ENCODE results near the gene WDR81.
A peak's percentile ranks its signal among the peaks of the same experiment; 100 is the strongest.

WDR81 gene

DNA sequence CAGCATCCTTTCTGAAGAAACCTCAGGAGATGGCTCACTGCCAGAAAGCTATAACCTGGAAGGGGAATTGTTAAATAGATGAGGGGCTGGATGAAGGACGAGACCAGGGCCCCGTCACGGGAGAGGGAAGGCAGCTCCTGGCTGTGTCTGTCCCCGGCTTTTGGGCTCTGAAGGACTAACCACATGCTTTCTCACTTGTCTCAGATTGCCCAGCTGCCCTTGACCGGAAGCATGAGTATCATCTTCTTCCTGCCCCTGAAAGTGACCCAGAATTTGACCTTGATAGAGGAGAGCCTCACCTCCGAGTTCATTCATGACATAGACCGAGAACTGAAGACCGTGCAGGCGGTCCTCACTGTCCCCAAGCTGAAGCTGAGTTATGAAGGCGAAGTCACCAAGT lies 51.8 kb downstream of the WDR81 start:
- no peak overlapping the region for H3K27ac ChIP-seq (ENCODE audit: extremely low read depth, low read depth, low read length)
- peaks cover 13 to 82% of the 10 kb centered on the region in 2 experiments; a peak in 2 of 3 replicates for H3K36me3 ChIP-seq (ENCODE audit: control insufficient read depth in 2 of 2, insufficient read depth in 1 of 2, low read length in 2 of 2)
- TF ChIP-seq, protein P1, sequence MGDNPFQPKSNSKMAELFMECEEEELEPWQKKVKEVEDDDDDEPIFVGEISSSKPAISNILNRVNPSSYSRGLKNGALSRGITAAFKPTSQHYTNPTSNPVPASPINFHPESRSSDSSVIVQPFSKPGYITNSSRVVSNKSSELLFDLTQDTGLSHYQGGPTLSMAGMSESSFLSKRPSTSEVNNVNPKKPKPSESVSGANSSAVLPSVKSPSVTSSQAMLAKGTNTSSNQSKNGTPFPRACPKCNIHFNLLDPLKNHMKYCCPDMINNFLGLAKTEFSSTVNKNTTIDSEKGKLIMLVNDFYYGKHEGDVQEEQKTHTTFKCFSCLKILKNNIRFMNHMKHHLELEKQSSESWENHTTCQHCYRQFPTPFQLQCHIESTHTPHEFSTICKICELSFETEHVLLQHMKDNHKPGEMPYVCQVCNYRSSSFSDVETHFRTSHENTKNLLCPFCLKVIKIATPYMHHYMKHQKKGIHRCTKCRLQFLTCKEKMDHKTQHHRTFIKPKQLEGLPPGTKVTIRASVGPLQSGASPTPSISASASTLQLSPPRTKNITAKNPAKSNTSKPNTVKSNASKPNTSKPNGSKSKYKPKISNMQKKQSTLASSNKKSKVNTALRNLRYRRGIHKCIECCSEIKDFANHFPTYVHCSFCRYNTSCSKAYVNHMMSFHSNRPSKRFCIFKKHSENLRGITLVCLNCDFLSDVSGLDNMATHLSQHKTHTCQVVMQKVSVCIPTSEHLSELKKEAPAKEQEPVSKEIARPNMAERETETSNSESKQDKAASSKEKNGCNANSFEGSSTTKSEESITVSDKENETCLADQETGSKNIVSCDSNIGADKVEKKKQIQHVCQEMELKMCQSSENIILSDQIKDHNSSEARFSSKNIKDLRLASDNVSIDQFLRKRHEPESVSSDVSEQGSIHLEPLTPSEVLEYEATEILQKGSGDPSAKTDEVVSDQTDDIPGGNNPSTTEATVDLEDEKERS (tag by site-specific recombination; IDR thresholded peaks at IDR 0.05) = no peak
- TF ChIP-seq ZNF335 (tag by site-specific recombination; conservative IDR thresholded peaks at IDR 0.05) (no peak), ZNF777 (tag by site-specific recombination; IDR thresholded peaks at IDR 0.05; ENCODE audit: borderline replicate concordance) (no peak), ZNF677 (tag by site-specific recombination; IDR thresholded peaks at IDR 0.05) (no peak), ZNF610 (tag by site-specific recombination; IDR thresholded peaks at IDR 0.05; ENCODE audit: borderline replicate concordance) (no peak)
- CTCF ChIA-PET = interaction anchor here (0.6 to 1.2 kb wide), 3 partner anchors 55 to 387 kb away, joined by 3 read pairs; no protein-coding TSS in a partner anchor
- POLR2A ChIA-PET = no interaction called here
- H3K9me3 ChIP-seq (ENCODE audit: control insufficient read depth, insufficient read depth, low read depth, low read length) = no peaks in the 10 kb centered on the region
- no peak overlapping the region for H3K4me3 ChIP-seq (ENCODE audit: low read depth, low read length)
- peaks cover 8% of the 10 kb centered on the region for H3K4me1 ChIP-seq (ENCODE audit: control insufficient read depth, insufficient read depth, low read length)

DNA sequence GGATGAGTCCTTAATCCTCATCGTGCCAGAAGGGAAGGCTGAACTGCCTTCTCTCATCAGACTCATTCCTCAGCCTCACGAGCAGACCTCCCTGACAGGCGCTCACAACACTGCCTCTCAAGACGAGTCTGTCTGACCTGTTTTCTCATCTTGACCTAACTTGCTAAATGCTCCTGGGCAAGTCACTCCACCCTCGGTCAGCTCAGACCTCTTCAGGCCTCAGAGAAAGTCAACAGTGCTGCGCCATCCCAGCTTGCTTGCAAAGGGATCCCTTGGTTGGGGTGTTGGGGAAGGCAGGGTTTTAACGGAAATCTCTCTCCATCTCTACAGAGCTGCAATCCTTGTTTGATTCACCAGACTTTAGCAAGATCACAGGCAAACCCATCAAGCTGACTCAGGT lies 52.4 kb downstream of the WDR81 start:
- Histone ChIP-seq H3K36me3 (ENCODE audit: control insufficient read depth in 2 of 2, insufficient read depth in 1 of 2, low read length in 2 of 2) (peaks cover 17 to 82% of the 10 kb centered on the region in 2 experiments; a peak in 2 of 3 replicates), H3K4me3 (ENCODE audit: low read depth, low read length) (no peak overlapping the region), H3K4me1 (ENCODE audit: control insufficient read depth, insufficient read depth, low read length) (peaks cover 8% of the 10 kb centered on the region), H3K27ac (ENCODE audit: extremely low read depth, low read depth, low read length) (no peak overlapping the region), H3K9me3 (ENCODE audit: control insufficient read depth, insufficient read depth, low read depth, low read length) (no peaks in the 10 kb centered on the region)
- no peak for TF ChIP-seq ZNF174 (tag by site-specific recombination; IDR thresholded peaks at IDR 0.05)
- no peak for TF ChIP-seq FEZF1 (tag by site-specific recombination; IDR thresholded peaks at IDR 0.05)
- no peak for TF ChIP-seq ZNF223 (tag by site-specific recombination; IDR thresholded peaks at IDR 0.05)
- TF ChIP-seq ZNF785 (tag by site-specific recombination; IDR thresholded peaks at IDR 0.05) = no peak
- POLR2A ChIA-PET = interaction anchor here (0.6 kb wide), 1 partner anchor 327 kb away, joined by 4 read pairs; no protein-coding TSS in a partner anchor
- CTCF ChIA-PET = interaction anchor here (0.6 to 1.2 kb wide), 5 partner anchors 56 to 105 kb away, joined by 3 to 4 read pairs (median 3); no protein-coding TSS in a partner anchor

DNA sequence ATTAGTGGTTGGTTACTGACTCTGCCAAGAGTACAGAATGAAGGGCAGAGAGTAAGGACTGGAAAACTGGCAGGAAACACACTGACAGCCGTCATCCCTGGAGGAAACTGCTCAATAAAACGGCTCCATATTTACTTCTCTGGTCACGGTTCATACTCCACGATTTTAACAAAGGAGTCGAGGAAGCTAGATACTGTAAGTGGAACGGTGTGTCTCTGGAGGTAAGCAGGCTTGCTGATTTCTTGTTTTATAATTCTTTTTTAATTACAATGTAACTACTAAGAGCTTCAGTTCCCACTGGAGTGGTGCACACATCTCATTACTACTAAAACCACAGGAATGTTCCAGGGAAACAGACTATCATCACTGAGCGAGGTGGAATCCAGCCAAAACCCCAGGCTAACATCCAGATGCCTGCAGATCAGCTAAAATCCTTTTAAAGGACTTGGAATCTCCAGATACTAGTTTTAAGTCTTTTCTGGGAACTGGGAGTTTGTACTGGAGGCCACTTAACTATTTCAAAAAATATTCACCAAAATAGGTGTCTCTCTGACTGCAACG lies 55.1 kb downstream of the WDR81 start:
- Histone ChIP-seq H3K4me1 (ENCODE audit: control insufficient read depth, insufficient read depth, low read length) (peaks cover 8% of the 10 kb centered on the region), H3K4me3 (ENCODE audit: low read depth, low read length) (no peak overlapping the region), H3K9me3 (ENCODE audit: control insufficient read depth, insufficient read depth, low read depth, low read length) (no peaks in the 10 kb centered on the region), H3K36me3 (ENCODE audit: control insufficient read depth in 2 of 2, insufficient read depth in 1 of 2, low read length in 2 of 2) (peaks cover 25 to 91% of the 10 kb centered on the region in 2 experiments), H3K27ac (ENCODE audit: extremely low read depth, low read depth, low read length) (peak overlapping the region; percentile 43; the same call in 1 of the 2 replicates)
- POLR2A ChIA-PET = interaction anchor here (0.9 to 2.2 kb wide), 5 partner anchors 10 to 63 kb away, joined by 4 to 16 read pairs (median 7); partner anchors contain the start of genes RPA1 and SMYD4
- CTCF ChIA-PET = interaction anchor here (0.7 to 8.9 kb wide), 6 partner anchors 14 to 206 kb away, joined by 3 to 104 read pairs (median 4); partner anchors contain the start of gene WDR81
- no peak for TF ChIP-seq ZBTB8A (tag by site-specific recombination; IDR thresholded peaks at IDR 0.05)
- TF ChIP-seq ZNF664 (tag by site-specific recombination; IDR thresholded peaks at IDR 0.05) = no peak
- TF ChIP-seq, protein P2, sequence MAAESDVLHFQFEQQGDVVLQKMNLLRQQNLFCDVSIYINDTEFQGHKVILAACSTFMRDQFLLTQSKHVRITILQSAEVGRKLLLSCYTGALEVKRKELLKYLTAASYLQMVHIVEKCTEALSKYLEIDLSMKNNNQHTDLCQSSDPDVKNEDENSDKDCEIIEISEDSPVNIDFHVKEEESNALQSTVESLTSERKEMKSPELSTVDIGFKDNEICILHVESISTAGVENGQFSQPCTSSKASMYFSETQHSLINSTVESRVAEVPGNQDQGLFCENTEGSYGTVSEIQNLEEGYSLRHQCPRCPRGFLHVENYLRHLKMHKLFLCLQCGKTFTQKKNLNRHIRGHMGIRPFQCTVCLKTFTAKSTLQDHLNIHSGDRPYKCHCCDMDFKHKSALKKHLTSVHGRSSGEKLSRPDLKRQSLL (tag by site-specific recombination; IDR thresholded peaks at IDR 0.05) = peak; percentile 26; the same call in 1 of the 2 replicates
- TF ChIP-seq ZNF274 (IDR thresholded peaks at IDR 0.05; ENCODE audit: low read length) = no peak
- no peak for TF ChIP-seq ZNF274 (tag by site-specific recombination; IDR thresholded peaks at IDR 0.05; ENCODE audit: borderline replicate concordance)
- no peak for TF ChIP-seq SETDB1 (IDR thresholded peaks at IDR 0.05; ENCODE audit: insufficient read length, low read length)
- TF ChIP-seq ZBTB17 (tag by site-specific recombination; IDR thresholded peaks at IDR 0.05) = peak; percentile 34; the same call in 1 of the 2 replicates
- peak; percentile 60; the same call in 1 of the 2 replicates for TF ChIP-seq GLIS1 (tag by site-specific recombination; IDR thresholded peaks at IDR 0.05)
- peak; percentile 34; the same call in 1 of the 2 replicates for TF ChIP-seq WT1 (tag by site-specific recombination; IDR thresholded peaks at IDR 0.05)
- TF ChIP-seq ZNF23 (tag by site-specific recombination; IDR thresholded peaks at IDR 0.05; ENCODE audit: borderline replicate concordance) = no peak
- no peak for TF ChIP-seq FEZF1 (tag by site-specific recombination; IDR thresholded peaks at IDR 0.05)
- no peak for TF ChIP-seq ZBTB21 (tag by site-specific recombination; IDR thresholded peaks at IDR 0.05)
- TF ChIP-seq SP7 (tag by site-specific recombination; IDR thresholded peaks at IDR 0.05) = peak; percentile 95
- no peak for TF ChIP-seq ZNF624 (tag by site-specific recombination; IDR thresholded peaks at IDR 0.05)
- TF ChIP-seq ZNF223 (tag by site-specific recombination; IDR thresholded peaks at IDR 0.05) = no peak
- 0 out of 2 replicates have a peak, but pooled peaks have one; percentile 14 for TF ChIP-seq ZIC2 (tag by site-specific recombination; IDR thresholded peaks at IDR 0.05)
- TF ChIP-seq ZNF202 (tag by site-specific recombination; IDR thresholded peaks at IDR 0.05; ENCODE audit: borderline replicate concordance) = no peak
- TF ChIP-seq ZEB2 (tag by site-specific recombination; IDR thresholded peaks at IDR 0.05) = no peak
- TF ChIP-seq ZNF610 (tag by site-specific recombination; IDR thresholded peaks at IDR 0.05; ENCODE audit: borderline replicate concordance) = no peak
- peak; percentile 80; the same call in 1 of the 2 replicates for TF ChIP-seq OSR2 (tag by site-specific recombination; IDR thresholded peaks at IDR 0.05)
- no peak for TF ChIP-seq HOXA7 (CRISPR knock-in tag; IDR thresholded peaks at IDR 0.05; ENCODE audit: borderline replicate concordance)

Data from HEK293 (cell line).